ENCODE data around the gene RASGRP4.
"Not testable (repeated sequence)": the region's sequence is repeated elsewhere in the genome, so short reads cannot be mapped to it uniquely, and the experiment has no call there.

RASGRP4 gene, protein sequence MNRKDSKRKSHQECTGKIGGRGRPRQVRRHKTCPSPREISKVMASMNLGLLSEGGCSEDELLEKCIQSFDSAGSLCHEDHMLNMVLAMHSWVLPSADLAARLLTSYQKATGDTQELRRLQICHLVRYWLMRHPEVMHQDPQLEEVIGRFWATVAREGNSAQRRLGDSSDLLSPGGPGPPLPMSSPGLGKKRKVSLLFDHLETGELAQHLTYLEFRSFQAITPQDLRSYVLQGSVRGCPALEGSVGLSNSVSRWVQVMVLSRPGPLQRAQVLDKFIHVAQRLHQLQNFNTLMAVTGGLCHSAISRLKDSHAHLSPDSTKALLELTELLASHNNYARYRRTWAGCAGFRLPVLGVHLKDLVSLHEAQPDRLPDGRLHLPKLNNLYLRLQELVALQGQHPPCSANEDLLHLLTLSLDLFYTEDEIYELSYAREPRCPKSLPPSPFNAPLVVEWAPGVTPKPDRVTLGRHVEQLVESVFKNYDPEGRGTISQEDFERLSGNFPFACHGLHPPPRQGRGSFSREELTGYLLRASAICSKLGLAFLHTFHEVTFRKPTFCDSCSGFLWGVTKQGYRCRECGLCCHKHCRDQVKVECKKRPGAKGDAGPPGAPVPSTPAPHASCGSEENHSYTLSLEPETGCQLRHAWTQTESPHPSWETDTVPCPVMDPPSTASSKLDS

GRCh38 chr19:38425810-38426466 lies at the start of gene RASGRP4:
Gene RASGRP4, minus strand, starts transcription at chr19:38426219. Its CDS starts 128 bp downstream, at chr19:38426091.
- DNase-seq = peak in 28 of 42 donors; percentile 4 to 55 (median 29)
- intact Hi-C loops (cut with DNase I) = no loop called here

GRCh38 chr19:38475176-38475575 lies 49.2 kb upstream of the RASGRP4 start:
- no peak for DNase-seq
- intact Hi-C loops (cut with DNase I) = no loop called here

GRCh38 chr19:38473201-38473600 lies 47.2 kb upstream of the RASGRP4 start:
- intact Hi-C loops (cut with DNase I) = no loop called here
- no peak for DNase-seq

DNA sequence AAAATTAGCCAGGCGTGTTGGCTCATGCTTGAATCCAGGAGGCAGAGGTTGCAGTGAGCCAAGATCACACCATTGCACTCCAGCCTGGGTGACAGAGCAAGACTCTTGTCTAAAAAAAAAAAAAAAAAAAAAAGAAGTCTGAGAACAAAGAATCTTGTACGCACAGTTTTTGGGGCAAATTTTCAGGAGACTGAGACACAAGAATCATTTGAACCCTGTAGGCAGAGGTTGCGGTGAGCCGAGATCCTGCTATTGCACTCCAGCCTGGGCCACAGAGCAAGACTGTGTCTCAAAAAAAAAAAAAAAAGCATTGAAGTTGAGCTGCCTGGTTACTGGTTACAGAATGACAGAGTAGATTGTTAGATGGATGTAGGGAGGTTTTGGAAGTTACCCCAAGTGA lies 46.7 kb upstream of the RASGRP4 start:
- DNase-seq; intact Hi-C loops (cut with DNase I): not testable (repeated sequence)

- DNase-seq = no peak
- intact Hi-C loops (cut with DNase I) = no loop called here
These were observed 44.9 kb upstream of the RASGRP4 start for GRCh38 chr19:38470788-38471480.

GRCh38 chr19:38469151-38469550 lies 43.1 kb upstream of the RASGRP4 start:
- intact Hi-C loops (cut with DNase I) = no loop called here
- no peak for DNase-seq

GRCh38 chr19:38467541-38468525 lies 41.8 kb upstream of the RASGRP4 start:
- no peak for DNase-seq

DNA sequence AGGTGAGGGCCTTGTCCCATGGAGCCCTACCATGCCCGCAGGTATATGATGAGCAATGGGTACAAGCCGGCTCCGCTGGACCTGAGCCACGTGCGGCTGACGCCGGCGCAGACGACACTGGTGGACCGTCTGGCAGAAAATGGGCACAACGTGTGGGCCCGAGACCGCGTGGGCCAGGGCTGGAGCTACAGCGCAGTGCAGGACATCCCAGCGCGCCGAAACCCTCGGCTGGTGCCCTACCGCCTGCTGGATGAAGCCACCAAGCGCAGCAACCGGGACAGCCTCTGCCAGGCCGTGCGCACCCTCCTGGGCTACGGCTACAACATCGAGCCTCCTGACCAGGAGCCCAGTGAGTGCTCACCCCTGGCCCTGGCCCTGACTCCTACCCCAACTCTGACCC lies 40.0 kb upstream of the RASGRP4 start:
- intact Hi-C loops (cut with DNase I) = no loop called here
- DNase-seq = no peak

More at GRCh38 chr19:38467541-38468525, 41.8 kb upstream of the RASGRP4 start:
- intact Hi-C loops (cut with DNase I) = no loop called here

- intact Hi-C loops (cut with DNase I) = no loop called here
- DNase-seq = no peak
These were observed 38.5 kb upstream of the RASGRP4 start for GRCh38 chr19:38464421-38465082.

GRCh38 chr19:38463365-38463764 lies 37.3 kb upstream of the RASGRP4 start:
- no peak for DNase-seq
- intact Hi-C loops (cut with DNase I) = no loop called here

GRCh38 chr19:38458991-38459390 lies 33.0 kb upstream of the RASGRP4 start:
- no peak for DNase-seq
- intact Hi-C loops (cut with DNase I) = no loop called here

GRCh38 chr19:38457690-38458405 lies 31.8 kb upstream of the RASGRP4 start:
- no peak for DNase-seq
- intact Hi-C loops (cut with DNase I) = no loop called here

- intact Hi-C loops (cut with DNase I) = no loop called here
- DNase-seq = no peak
These were observed 31.2 kb upstream of the RASGRP4 start for GRCh38 chr19:38457202-38457601.

GRCh38 chr19:38455031-38455430 lies 29.0 kb upstream of the RASGRP4 start:
- intact Hi-C loops (cut with DNase I) = no loop called here
- DNase-seq = no peak

- no peak for DNase-seq
- intact Hi-C loops (cut with DNase I) = no loop called here
These were observed 27.6 kb upstream of the RASGRP4 start for GRCh38 chr19:38453596-38453995.

DNA sequence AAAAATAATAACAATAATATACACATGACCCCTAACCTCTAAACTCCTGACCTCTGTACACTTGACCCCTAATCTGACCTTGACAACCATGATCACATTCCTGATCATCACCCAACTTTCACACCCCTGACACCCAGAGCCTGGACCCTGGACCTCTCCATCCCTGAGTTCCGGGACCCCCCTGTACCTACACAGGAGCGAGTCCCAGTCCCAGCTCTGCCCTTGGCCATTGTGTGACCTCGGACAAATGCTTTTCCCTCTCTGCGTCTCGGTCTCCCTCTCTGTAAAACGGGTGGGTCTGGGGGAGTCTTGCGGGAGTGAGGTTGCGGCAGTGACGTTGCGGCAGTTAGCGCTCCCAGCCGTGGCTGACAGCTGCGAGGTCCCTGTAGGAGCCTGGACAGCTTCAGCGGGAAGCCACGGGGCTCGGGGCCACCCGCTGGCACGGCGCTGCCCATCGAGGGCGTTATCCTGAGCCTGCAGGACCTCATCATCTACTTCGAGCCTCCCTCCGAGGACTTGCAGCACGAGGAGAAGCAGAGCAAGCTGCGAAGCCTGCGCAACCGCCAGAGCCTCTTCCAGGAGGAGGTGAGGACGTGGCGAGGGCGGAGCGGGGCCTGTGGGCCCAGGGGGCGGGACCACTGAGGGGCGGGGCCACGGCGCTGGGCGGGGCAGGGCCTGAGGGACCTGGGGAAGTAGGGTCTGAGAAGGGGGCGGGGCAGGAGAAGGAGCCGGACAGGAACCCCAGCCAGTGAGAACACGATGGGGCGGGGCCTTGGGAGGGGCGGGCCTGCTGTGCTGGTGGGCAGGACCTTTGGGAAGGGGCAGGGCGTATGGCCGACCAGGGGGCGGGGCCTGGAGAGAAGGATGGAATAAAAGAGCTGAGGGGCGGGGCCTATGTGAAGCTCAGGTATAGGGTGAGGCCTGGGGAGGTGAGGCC lies 26.7 kb upstream of the RASGRP4 start:
- DNase-seq = no peak

More for the DNA sequence above, 26.7 kb upstream of the RASGRP4 start:
- intact Hi-C loops (cut with DNase I) = no loop called here

Data from head of caudate nucleus (tissue), 42 donors.